Activated CD8-positive, alpha-beta memory T cell treated with anti-CD3 and anti-CD28 coated beads, Interleukin-2, amount 50 U/mL, for 4 hours (primary cell): ENCODE data around the gene INPP5A.
"Not testable (repeated sequence)": the region's sequence is repeated elsewhere in the genome, so short reads cannot be mapped to it uniquely, and the experiment has no call there.

Source experiments
- DNase-seq: peaks from one replicate; pipeline ENCODE4 v3.0.0-alpha.2; 2020

INPP5A gene, protein sequence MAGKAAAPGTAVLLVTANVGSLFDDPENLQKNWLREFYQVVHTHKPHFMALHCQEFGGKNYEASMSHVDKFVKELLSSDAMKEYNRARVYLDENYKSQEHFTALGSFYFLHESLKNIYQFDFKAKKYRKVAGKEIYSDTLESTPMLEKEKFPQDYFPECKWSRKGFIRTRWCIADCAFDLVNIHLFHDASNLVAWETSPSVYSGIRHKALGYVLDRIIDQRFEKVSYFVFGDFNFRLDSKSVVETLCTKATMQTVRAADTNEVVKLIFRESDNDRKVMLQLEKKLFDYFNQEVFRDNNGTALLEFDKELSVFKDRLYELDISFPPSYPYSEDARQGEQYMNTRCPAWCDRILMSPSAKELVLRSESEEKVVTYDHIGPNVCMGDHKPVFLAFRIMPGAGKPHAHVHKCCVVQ

DNA sequence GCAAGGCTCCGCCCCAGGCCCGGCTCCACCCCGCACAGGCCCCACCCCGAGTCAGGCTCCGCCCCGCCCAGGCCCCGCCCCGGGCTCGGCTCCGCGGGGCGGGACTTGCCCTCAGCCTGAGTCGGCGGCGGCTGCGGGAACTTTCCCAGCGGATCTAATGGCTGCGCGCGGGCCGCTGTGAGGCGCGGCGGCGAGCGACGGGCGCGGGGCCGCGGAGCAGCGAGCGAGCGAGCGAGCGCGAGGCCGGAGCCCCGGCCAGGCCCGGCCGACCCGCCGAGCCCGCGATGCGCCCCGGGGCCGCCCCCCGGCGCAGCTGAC, at the start of gene INPP5A:
Gene INPP5A, plus strand, starts transcription at position 104 of the 318 bp plus-strand sequence. CDS start 310 bp downstream, outside the sequence.
- no peak for DNase-seq

DNA sequence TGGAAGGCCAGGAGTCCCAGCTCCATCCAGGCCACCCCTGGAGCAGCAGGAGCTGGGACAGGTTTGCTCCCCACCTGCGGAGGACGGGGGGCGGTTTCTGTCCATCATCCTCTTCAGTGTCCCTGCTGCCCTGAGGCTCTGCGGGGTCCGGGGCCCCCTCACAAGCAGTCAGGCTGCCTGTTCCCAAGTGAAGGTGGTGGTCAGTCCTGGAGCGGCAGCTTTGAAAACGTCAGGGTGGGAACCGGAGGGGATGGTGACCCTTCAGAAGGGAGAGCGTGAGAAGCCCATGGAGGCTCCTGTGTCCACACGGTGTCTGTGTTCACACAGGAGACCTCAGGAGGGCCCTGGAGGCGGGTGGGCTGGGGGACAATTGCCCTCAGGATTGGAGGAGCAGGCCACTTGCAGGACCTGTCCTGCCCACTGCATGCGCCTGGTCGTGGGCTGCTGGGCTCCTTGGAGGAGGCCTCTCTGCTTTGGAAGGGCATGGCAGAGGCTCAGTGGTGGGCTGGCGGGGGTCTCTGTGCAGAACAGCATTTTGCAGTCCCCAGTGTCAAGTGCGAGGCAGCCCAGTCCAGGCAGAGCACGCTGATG, 49.3 kb upstream of the INPP5A start:
- DNase-seq: no peak

DNA sequence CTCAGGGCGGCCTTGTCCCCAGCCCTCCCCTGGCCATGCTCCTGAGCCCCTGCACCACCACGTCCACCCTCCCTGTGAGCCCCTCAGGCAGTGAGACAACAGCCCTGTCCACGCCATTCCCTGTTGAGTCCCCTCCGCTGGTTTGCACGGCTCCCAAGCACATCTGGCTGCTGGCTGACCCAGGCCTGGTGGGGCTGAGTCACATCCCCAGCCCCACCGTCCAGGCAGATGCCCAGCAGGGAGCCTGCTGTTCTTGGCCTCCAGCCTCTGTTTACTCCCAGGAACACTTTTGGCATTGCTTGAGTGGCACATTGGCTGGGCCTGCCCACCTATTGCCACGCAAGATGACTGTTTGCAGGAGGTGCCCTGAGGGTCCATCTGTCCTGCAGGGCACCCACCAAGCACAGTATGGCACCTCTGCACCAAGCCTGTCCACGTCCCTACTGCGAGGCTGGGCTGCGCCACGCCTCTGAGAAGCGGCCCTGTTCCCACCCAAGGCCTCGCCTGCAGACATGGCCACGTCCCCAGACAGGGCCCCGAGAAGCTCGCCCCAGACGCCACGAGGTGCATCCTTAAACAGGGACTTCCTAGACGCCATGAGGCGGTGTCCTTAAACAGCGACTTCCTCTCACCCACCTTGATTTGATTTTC, 48.4 kb upstream of the INPP5A start:
- DNase-seq: no peak

DNA sequence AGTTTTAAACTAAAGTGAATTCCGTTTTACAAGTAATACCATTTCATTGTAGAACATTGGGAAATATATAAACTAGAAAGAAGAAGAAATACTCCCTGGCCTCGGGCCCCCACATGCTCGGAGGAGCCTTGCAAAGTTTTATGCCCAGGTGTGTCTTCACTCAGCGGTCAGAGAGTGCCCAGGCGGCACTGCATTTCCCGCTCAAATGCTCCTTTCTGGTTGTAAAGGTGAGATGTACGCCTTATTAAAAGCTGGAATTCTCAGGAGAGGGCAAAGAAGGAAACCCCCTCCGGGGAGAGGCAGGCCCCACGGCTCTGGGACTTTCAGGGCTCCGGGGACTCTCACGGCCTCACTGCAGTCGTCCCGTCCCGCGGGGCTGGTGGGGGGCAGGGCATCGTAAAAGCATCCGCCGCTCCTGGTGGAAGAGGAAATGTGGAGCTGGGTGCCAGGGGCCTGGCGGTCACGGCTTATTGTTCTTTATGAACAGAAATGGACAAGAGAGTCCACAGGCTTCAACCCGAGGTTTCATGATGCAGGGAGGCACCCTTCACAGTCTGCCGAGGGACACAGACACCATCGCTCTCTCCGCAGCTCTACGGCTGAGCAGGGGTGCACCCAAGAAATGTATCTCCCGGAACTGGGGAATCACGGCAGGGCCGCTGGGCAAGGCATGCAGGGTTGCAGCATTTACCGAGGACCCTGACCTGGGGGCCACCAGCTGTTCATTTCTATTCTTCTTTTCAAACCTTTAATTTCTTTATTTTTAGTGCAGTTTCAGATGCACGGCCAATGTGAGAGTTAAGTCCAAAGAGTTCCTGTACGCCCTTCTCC, 47.7 kb upstream of the INPP5A start:
- DNase-seq: no peak

DNA sequence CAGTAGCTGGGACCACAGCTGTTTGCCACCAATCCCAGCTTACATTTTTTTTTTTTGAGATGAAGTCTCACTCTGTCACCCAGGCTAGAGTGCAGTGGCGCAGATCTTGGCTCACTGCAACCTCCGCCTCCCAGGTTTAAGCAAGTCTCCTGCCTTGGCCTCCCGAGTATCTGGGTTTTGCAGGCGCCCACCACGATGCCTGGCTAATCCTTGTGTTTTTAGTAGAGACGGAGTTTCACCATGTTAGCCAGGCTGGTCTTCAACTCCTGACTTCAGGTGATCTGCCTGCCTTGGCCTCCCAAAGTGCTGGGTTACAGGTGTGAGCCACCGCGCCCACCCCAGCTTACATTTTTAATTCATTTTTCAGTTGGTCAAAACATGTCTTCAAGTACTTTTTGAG, 46.1 kb upstream of the INPP5A start:
- DNase-seq: not testable (repeated sequence)

DNA sequence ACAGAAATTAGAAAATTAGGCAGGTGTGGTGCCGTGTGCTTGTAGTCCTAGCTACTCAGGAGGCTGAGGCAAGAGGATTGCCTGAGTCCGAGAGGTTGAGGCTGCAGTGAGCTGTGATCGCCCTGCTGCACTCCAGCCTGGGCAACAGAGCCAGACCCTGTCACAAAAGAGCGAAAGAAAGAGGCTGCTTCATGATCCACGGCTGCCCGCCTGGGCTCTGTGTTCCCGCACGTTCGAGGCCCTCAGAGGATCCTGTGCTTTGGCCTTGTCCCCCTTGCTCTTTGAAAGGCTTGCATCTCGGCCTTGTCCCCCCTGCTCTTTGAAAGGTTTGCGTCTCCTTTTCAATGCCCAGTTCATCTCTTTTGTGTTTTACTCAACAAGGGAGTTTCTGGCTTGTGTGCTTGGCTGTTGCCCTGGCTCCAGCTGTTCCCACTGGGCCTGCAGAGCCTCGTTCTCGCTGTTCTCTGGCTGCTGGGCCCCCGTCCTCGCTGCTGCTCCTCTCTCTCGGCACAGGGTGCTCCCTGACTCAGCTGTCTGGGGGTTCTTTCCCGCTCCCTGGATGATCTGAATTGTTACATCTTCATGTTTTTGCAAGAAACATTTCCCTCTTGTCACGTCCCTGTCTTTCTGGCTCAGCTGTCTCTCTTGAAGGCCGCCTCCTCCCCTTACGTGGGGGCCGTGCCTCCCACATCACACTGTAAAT, 45.1 kb upstream of the INPP5A start:
- DNase-seq: no peak

DNA sequence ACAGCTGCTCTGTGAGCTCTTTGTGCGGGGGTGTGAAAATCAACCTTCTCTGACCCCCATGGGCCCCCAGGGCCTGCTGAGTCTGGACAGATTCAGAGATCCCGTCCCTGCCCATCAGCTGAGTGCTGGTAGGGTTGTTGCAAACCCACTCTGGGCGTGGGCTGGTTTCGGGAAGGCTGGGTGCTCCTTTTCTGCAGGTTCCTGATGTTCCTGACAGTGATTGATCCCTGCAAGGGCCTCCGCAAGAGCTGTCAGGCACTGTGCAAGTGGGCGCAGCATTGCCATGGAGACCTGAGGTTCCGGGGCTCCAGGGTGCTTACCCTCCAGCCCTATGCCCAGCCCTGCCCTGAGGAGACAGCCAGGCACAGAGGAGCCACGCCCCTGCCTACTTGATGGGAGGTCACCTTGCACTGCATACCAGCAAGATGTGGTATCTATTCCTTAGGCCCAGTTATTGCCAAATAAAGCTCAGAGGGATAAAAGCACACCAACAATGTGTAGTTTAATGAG, 44.3 kb upstream of the INPP5A start:
- DNase-seq: no peak

DNA sequence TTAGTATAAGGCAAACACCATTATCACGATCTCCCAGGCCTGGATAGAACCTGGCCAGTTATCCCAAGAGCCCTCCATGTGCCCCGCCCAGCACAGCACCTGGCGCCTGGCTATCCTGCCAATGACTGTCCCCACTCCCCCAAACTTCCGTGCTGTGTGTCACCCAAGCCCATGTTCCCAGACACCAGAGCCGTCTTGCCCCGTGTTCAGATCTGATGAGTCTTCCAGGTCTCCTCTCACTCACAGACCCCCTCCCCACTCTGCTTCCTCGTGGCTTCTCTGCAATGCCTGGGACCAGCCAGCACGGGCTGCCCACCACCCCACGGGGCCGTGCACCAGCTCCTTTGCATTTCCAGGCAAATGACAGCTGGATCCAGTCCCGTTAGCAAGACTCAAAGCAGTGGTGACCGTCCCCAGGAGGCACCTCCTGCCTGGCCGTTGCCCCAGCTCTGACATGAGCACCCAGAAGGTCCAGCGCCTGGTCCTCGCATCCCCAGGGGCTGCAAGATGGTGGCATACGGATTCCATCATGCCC, 43.8 kb upstream of the INPP5A start:
- DNase-seq: no peak

DNA sequence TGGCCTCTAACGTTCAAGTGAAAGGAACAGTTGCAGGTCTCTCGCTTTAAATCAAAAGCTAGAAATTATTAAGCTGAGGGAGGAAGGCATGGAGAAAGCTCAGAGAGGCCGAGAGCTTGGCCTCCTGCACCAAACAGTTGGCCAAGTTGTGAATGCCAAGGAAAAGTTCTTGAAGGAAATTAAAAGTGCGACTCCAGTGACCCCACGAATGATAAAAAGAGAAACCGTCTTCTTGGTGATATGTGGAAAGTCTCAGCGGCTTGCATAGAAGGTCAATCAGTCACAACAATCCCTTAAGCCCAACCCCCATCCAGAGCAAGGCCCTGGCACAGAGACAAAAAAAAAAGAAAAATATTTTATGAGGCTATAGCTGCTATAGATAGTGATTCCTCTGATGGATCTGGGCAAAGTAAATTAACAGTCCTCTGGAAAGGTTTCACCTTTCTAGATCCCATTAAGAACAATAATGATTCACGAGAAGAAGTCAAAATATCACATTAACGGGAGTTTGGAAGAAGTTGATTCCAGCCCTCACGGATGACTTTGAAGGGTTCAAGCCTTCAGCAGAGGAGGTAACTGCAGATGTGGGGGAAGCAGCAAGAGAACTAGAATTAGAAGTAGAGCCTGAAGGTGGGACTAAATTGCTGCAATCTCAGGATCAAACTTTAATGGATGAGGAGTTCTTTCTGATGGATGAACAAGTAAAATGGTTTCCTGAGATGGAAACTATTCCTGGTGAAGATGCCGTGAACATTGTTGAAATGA, 42.5 kb upstream of the INPP5A start:
- no peak for DNase-seq

DNA sequence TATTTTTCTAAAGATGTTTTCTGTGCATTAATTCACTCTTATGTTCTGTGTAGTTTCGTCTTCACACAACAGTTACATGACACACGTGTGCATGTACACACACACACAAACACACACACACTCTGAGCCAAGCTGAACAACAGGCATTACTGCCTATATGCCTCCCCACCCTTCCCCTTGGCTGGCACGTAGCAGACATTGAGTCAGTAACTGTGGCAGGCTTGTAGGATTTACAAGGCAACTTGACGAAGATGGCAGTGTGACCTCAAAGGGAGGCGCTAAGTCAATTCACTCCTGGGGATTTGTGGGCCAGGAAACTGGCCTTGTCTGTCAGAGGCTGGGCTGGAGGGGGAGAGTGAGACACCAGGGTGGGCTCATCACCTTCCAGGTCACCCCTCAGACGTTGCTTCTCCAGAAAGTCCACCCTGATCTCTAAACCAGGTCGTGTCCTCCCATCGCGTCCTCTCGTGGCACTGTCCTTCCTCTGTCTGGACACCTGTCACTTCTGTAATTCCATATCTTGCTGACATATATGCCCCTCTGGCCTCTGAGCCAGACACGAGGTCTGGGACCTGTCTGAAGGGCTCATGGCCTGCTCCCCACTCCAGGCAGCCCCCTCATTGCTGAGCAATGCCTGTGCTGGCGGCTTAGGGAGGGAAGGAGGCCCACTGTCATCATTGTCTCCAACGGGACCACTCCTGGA, 41.1 kb upstream of the INPP5A start:
- no peak for DNase-seq

DNA sequence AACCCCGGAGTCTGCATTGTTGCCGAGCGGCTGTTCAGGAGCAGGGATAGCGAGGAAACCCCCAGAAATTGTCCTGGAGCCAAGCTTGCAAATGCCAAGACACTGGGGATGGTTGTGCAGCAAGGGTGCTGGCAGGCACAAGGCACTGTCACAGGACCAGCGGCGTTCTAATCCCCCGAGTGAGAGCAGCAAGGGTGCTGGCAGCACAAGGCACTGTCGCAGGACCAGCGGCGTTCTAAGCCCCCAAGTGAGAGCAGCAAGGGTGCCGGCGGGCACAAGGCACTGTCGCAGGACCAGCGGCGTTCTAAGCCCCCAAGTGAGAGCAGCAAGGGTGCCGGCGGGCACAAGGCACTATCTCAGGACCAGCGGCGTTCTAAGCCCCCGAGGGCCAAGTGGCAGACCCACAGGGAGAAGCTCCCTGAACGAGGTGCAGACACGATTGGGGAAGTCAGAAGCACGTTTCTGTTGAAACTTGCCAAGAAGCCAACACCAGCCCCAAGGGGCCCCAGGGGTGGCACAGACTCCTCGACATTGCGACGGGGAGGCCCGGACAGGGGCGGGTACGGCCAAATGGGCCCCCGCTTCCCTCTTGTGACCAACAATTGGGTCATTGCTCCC, 40.4 kb upstream of the INPP5A start:
- DNase-seq: no peak

DNA sequence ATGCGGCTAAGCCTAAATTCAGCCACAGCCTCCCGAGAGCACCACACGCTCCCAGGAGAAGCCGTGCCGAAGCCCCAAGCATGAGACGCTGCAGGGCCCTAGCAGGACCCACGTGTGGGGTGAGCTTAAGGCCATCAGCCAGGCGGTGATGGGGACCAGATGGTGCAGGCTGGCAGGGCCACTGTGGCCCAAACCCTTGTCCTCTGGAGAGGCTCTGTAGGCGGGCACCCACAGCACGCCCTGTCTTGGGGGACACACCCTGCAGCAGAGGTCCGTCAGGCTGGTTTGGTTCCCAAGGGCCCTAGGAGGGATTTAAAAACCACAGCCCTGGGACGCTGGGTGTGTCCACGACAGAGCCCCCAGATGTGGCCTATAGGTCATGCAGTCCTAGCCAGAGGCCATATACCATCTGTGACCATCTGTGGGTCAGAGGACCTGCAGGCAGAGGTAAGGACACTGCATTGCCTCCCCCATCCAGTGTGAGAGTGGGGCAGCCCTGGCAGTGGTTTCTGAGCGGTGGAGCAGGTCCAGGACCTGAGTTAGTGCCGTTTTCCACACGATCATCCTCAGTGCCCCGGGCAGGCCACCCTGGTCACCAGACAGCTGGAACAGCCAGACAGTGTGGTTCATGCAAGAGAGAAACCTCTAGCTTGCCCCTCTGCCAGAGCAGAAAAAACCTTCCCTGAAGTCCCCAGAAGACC, 39.6 kb upstream of the INPP5A start:
- DNase-seq: no peak

DNA sequence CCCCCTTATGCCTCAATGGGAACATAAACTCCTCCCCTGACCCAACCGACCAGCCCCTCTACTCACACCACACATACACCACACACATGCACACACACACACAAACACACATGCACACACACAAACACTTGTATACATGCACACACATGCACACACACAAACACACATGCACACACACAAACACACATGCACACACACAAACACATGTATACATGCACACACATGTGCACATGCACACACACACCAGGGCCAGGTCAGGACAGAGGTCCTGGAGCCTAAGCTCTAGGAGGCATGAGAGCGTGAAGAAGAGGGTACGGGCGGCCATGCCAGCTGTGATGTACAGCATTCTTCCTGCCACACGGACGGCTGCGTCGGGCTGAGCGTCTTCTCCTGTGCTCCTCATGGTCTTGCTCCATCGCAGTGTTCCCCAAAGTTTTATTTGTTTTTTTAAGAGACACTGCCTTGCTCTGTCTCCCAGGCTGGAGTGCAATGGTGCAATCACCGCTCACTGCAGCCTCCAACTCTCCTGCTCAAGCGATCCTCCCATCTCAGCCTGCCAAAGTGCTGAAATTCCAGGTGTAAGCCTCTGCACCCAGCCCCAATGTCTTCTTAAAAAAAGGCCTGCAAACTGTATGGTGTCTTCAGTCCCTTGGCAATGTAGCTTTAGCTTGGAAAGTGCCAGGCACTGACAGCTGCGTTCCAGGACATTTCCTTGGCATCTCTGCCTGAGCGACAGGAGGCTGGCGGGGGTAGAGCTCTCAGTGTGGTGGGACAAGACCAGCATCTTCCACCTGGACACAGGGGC, 38.8 kb upstream of the INPP5A start:
- no peak for DNase-seq

DNA sequence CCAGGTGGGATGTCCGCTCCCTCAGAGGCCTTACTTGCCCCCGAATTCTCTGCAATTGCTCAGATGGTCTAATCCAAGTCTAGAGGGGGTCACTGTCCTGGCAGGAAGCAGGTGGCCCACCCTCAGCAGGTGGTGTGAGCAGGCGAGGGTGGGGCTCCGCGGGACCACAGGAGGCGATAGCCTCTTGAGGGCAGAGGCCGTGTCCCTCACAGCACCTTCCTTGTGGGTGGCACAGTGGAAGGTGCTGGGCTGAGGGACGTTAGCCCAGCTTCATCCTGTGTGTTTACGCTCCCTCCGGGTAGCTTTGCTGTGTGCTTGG, 38.3 kb upstream of the INPP5A start:
- DNase-seq: no peak

DNA sequence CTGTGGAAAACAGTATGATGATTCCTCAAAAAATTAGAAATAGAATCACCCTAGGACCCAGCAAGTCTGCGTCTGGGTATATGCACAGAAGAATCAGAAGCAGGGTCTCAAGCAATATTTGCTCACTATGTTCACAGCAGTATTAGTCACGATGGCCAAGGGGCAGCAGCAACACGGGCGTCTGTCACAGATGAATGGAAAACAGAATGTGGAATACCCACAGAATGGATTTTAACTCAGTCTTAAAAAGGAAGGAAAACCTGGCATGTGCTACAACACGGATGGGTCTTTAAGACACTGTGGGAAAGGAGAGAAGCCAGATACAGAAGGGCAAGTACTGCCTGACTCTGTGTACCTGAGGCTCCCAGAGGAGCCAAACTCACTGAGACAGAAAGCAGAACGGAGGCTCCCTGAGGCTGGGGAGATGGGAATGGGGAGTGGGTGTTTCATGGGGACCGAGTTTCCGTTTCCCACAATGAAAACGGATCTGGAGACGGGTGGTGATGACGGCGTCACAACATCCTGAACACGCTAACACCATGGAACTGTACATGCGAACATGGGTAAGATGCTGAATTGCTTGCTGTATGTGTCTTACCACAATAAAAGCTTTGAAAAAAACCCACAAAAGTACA, 36.7 kb upstream of the INPP5A start:
- DNase-seq: no peak

DNA sequence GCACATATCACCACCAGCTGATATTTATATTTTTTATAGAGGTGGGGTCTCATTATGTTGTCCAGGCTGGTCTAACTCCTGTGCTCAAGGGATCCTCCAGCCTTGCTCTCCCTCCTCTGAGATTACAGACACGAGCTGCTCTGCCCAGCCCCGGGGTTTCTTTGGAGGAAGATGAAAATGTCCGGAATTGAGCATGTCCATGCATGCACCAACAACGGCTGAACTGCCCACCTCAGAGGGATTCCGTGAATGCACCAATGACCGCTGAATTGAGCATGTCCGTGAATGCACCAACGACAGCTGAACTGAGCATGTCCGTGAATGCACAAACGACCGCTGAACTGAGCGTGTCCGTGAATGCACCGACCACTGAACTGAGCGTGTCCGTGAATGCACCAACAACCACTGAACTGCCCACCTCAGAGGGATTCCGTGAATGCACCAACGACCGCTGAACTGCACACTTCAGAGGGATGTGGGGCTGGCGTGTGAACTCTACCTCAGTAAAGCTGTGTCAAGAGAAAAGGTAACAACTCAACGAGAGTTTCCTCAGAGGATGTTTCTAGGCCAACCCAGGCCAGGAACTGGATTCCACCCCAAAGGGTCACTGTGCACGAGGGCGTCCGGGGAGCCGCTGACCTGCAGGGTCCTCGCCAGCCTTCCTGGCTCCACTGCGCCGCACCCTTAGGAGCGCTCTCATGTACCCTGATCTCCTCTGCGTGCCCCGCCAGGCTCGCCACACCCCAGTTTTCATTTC, 34.9 kb upstream of the INPP5A start:
- DNase-seq: no peak

DNA sequence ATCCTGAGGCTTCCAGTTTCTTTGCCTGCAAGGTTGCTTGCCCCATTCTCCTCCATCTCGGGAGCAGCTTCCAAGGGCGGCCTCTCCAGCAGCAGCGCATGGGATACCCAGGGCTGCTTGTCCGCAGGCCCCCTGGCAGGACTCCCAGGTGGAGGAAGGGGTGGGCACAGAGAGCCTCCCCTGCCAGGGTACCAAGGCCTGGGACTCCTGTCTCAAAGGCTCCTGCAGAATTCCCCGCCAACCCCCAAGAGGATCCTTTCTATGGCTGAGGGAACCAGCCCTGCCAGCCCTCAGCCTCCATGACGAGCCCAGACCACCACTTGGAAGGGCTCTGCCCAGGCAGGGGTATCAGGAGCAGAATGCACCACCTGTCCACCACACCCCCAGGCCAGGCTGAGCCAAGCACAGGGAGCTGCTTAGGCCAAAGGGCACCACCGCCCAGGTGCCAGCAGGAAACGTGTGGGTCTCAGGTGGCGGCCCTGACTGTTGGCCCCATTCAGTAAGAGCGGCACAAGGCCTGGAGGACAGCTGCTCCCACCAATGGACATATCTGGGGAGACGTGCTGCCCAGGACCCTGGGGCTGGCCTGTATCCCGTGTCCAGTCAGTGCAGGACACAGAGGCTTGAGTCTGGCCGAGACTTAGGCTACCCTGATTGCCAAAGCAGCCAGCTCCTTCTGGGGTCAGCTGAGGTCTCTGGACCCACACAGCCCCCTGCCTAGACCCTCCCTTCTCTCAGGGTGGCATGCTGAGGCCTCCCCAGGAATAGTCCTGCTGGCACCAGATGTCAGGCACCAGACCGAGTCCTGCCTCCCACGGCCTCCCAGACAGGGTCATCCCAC, 33.8 kb upstream of the INPP5A start:
- DNase-seq: no peak
